H1 (cell line): ENCODE data around the gene ALDH4A1.

Experiments
- BACH1 ChIP-seq: IDR thresholded peaks from 2 replicates; pipeline ENCODE4 v1.6.1; 2012; ENCODE audit warnings: low read length, improper control_type of control experiment
- EGR1 ChIP-seq: IDR thresholded peaks from 2 replicates; pipeline ENCODE4 v1.6.1; 2011; ENCODE audit warnings: low read depth, low read length, borderline replicate concordance
- HDAC6 ChIP-seq: IDR thresholded peaks from one replicate; pipeline ENCODE4 v1.7.1; 2012; ENCODE audit warnings: low read depth, mild to moderate bottlenecking, inconsistent platforms, low read length, moderate library complexity
- JUND ChIP-seq: IDR thresholded peaks from 2 replicates; pipeline ENCODE4 v1.6.1; 2011; ENCODE audit warnings: mild to moderate bottlenecking, improper control_type of control experiment, low read length
- MAFK ChIP-seq: IDR thresholded peaks from 2 replicates; pipeline ENCODE4 v1.6.1; 2012; ENCODE audit warnings: low read depth, mild to moderate bottlenecking, improper control_type of control experiment, low read length
- POLR2A ChIP-seq, 2 experiments: IDR thresholded peaks; 1 replicate in 1 of 2; 2 replicates in 1 of 2; pipeline ENCODE4 v1.6.1; 2011; ENCODE audit warnings: low read depth in 2 of 2, low read length in 2 of 2, mild to moderate bottlenecking in 2 of 2; ENCODE audit errors: control extremely low read depth in 1 of 2
- POLR2AphosphoS5 ChIP-seq: IDR thresholded peaks from 2 replicates; pipeline ENCODE4 v1.6.1; 2011; ENCODE audit warnings: low read depth, low read length
- TAF1 ChIP-seq: IDR thresholded peaks from 2 replicates; pipeline ENCODE4 v1.6.1; 2011; ENCODE audit warnings: mild to moderate bottlenecking, low read depth, low read length
- YY1 ChIP-seq: IDR thresholded peaks from 2 replicates; pipeline ENCODE4 v1.6.1; 2011; ENCODE audit warnings: low read depth, mild to moderate bottlenecking, low read length
- ZNF274 ChIP-seq: IDR thresholded peaks from 2 replicates; pipeline ENCODE4 v1.7.0; 2012; ENCODE audit warnings: low read length, borderline replicate concordance; ENCODE audit errors: extremely low read depth
- TF ChIP-seq, protein P1 (sequence below), 3 experiments: IDR thresholded peaks; 1 replicate in 2 of 3; 2 replicates in 1 of 3; pipeline versions ENCODE4 v1.5.1 to v1.6.1; 2011; ENCODE audit warnings: low read length in 3 of 3, mild to moderate bottlenecking in 3 of 3, inconsistent platforms in 2 of 3, low read depth in 1 of 3, moderate library complexity in 1 of 3; ENCODE audit not compliant: insufficient read depth in 1 of 3; ENCODE audit errors: control extremely low read depth in 1 of 3
- TF ChIP-seq, protein P2 (sequence below): IDR thresholded peaks from 2 replicates; pipeline ENCODE4 v1.6.1; 2011; ENCODE audit warnings: low read length, improper control_type of control experiment

DNA sequence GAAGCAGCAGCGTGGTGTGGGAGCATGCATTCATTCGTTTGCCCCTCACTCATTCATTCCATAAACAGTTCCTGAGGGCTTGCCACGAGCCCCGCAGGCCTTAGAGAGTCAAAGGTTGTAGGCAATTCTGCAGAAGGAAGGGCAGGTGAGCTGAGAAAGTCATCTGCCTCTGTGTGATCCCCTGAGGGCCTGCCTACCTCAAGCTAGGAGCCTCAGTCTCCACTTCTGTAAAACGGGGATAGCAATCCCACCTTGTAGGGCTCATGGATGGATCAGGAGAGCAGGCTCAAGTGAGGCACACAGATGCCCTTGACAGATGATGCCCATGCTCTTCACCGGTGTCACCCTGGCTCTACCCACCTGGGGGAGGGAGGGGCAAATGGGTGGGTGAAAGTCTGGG lies 26.6 kb upstream of the ALDH4A1 start:
- no peak for TF ChIP-seq MAFK
- TF ChIP-seq JUND: no peak
- no peak for TF ChIP-seq TAF1
- TF ChIP-seq ZNF274: no peak
- no peak for TF ChIP-seq YY1
- TF ChIP-seq, protein P1, sequence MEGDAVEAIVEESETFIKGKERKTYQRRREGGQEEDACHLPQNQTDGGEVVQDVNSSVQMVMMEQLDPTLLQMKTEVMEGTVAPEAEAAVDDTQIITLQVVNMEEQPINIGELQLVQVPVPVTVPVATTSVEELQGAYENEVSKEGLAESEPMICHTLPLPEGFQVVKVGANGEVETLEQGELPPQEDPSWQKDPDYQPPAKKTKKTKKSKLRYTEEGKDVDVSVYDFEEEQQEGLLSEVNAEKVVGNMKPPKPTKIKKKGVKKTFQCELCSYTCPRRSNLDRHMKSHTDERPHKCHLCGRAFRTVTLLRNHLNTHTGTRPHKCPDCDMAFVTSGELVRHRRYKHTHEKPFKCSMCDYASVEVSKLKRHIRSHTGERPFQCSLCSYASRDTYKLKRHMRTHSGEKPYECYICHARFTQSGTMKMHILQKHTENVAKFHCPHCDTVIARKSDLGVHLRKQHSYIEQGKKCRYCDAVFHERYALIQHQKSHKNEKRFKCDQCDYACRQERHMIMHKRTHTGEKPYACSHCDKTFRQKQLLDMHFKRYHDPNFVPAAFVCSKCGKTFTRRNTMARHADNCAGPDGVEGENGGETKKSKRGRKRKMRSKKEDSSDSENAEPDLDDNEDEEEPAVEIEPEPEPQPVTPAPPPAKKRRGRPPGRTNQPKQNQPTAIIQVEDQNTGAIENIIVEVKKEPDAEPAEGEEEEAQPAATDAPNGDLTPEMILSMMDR (IDR thresholded peaks at IDR 0.05; ENCODE audit: control extremely low read depth in 1 of 3, insufficient read depth in 1 of 3, low read depth in 1 of 3, low read length in 3 of 3): no peak
- TF ChIP-seq EGR1: no peak
- TF ChIP-seq BACH1: no peak
- no peak for TF ChIP-seq HDAC6
- TF ChIP-seq, protein P2, sequence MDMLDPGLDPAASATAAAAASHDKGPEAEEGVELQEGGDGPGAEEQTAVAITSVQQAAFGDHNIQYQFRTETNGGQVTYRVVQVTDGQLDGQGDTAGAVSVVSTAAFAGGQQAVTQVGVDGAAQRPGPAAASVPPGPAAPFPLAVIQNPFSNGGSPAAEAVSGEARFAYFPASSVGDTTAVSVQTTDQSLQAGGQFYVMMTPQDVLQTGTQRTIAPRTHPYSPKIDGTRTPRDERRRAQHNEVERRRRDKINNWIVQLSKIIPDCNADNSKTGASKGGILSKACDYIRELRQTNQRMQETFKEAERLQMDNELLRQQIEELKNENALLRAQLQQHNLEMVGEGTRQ: no peak
- no peak for TF ChIP-seq POLR2A (IDR thresholded peaks at IDR 0.05; ENCODE audit: control extremely low read depth in 1 of 2, low read depth in 2 of 2, low read length in 2 of 2)
- TF ChIP-seq POLR2AphosphoS5: no peak
